Left hindlimb (tissue), 1 donor: ENCODE results near the gene OPRL1.

Experiments
- DNase-seq: peaks from one replicate; pipeline ENCODE4 v3.0.0-alpha.2; 2018

Gene OPRL1

DNA sequence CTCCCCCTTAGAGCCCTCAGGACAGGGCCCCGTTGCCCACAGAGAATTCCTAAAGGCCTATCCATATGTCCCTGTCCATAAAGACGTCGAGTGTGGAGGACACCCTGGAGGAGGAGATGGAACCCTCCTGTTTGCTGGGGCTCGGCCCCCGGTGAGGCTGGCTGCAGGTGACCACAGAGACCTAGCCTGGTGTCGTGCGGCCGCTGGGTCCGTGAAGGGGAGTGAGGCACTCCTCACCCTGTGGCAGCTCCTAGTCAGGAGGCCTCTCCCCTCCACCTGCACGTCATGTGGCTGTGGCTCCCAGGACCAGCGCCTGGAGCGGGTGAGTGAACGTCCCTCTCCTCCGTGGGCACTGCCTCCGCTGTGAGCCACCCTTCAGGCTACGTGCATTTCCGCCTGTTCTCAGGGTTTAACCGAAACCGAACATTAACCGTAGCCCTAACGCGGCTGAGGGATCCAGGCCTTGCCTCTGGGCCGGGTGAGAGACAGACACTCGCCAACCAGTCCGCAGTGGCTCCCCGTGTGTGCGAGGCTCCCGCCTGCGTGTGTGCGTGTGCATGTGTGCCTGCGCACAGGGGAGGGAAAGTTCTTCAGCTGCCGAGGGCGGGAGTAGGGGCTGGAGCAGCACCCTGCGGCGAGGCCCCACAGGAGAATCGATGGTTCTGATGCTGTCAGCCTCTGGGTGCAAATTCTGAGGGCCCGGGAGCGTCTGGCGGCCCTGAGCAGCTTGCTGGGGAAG, 22.8 kb upstream of the OPRL1 start:
- DNase-seq: no peak

DNA sequence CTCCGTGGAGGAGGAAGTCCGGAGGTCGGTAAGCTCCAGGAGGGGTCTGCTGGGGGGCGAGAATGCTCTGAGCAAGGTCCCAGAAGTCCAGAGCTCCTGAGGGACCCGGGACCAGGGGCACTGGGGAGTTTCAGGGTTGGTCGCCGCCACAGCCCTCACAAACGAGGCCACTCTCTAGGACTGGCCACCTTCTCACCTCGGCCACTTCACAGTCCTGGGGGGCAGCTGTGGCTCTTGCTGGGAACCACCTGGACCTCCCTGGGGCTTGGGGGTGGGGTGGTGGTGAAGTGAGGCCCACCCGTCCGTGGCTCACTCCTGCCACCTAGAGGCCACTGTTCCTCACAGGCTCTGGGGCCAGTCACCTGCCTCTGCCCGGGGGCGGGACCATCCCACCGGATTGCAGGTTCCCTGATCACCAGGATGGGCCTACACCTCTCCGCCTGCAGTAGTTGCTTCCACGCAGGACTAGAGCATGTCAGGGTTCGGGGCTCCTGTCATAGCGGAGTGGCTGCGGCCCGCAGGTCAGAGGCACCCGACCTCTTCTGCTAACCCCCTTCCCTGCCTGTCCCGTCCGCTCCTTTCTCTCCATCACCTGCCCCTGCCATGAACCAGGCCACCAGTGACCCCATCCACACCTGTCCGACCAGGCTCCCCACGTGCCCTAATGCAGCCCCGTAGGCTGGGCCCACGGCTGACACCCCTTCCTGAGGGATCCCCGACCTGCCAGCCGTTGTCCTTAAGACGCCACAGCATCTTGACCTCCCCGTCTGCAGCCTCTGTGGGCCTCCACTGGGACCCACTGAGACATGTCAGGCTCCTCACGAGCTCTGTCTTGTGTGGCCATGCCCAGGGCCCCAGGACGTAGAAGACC, 22.0 kb upstream of the OPRL1 start:
- peak; percentile 77 for DNase-seq

DNA sequence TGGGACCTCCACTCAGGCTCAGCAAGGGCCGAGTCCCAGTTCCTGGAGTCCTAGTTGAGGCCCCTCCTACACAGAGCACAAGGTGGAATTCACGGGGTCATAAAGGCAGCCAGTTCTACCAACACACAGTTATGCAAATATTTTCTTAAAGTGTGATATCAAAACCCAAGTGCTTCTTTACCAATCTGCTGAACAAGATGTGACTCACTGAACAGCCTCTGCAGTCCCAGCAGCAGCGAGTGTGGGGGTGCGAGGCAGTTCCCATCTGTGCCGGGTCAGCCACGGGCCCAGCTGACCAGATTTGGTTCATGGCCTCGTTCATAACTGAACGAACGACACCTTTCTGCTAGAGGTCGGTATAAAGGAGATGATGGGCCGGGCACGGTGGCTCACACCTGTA, 21.3 kb upstream of the OPRL1 start:
- DNase-seq: no peak

GRCh38 chr20:64062276-64062595, 17.6 kb upstream of the OPRL1 start:
- DNase-seq: no peak

GRCh38 chr20:64062596-64063388, 17.1 kb upstream of the OPRL1 start, which contains the start of gene TCEA2:
Gene TCEA2, plus strand, starts transcription at chr20:64063198. Its CDS starts 115 bp downstream, at chr20:64063313.
- DNase-seq: peak; percentile 97

- DNase-seq: no peak
These were observed 16.3 kb upstream of the OPRL1 start for GRCh38 chr20:64063389-64064144.

- no peak for DNase-seq
These were observed 15.7 kb upstream of the OPRL1 start for GRCh38 chr20:64064145-64064698.

- no peak for DNase-seq
These were observed 14.6 kb upstream of the OPRL1 start for GRCh38 chr20:64065062-64065973.

DNA sequence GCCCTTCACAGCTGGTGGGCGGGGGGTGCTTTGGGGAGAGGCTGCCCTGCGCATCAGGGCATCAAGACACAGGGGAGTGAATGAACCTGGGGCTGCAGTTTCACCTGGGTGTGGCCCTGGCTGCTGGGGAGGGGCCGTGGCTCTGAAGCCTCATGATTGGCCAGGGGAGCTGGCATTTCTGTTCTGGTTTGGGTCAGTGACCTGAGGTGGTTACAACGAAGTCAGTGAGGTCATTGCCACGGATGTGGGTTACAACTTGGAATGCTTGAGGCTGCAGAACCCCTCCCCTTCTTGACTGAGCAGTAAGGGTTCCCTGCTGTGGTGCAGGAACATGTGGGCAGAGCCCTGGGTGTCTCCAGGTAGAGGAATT, 13.9 kb upstream of the OPRL1 start:
- DNase-seq: no peak

GRCh38 chr20:64067005-64067632, 12.8 kb upstream of the OPRL1 start:
- no peak for DNase-seq

DNA sequence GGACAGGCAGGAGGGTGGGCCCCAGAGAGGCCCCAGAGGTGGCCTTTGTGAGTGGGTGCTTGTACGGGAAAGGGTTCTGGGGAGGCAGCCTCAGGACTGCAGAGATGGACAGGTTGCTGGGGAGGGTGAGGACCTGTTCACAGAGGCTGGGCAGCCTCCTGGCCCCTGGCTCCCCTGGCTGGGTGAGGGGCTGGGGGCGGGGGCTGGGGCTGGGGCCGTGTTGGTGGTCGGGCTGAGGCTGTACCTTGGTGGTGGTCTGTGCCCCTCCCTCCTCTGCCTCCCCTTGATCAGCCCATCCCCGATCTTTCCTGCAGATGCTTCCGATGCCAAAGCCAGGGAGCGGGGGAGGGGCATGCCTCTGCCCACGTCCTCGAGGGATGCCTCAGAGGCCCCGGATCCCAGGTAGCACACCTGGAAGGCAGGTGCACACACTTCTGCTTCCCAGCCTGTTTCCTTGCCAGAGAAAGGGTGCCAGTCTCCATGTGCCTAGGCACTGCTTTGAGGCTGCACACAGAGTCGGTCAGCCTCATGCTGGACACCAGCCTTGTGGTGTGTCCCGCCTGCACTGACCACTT, 12.1 kb upstream of the OPRL1 start:
- peak; percentile 35 for DNase-seq

DNA sequence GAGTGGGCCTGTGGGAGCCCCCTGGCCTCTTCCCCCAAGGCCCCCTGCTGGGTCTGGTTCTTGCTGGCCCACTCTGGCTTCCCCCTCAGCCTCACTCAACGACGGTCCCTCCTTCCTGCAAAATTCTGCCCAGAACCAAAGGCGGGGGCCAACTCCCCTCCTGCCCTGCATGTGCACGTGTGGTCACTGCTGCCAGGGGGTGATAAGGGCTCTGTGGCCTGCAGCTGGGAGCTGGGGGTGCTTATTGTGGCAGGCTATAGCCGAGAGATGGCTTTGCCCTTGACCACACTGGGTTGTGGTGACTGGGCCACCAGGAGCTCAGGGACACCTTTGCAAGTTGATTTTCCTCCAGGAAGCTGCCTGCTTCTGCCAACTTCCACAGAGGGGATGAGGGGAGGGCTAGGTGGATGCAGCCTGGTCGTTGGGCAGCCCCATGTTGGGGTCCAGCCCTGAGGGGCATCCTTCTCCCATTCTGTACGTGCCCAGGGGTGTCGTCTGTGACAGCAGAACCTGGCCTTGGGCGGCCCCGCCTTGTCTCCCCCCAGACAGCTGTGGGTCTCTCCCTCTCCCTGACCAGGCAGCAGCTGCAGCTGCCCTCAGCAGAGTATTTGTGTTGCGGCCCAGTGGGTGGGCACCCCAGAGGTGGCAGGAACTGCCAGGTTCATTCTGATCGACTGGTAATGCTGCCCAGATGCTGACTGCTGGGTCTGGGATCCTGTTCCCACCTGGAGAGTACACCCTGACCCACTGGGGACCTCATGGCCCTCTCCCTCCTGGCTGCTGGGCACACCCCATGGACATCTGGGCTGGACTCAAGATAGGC, 11.3 kb upstream of the OPRL1 start:
- DNase-seq: peak; percentile 38

- no peak for DNase-seq
These were observed 10.7 kb upstream of the OPRL1 start for GRCh38 chr20:64069209-64069613.

- DNase-seq: peak; percentile 67
These were observed 10.2 kb upstream of the OPRL1 start for GRCh38 chr20:64069614-64070243.

- DNase-seq: no peak
These were observed 9.5 kb upstream of the OPRL1 start for GRCh38 chr20:64070244-64070993.

DNA sequence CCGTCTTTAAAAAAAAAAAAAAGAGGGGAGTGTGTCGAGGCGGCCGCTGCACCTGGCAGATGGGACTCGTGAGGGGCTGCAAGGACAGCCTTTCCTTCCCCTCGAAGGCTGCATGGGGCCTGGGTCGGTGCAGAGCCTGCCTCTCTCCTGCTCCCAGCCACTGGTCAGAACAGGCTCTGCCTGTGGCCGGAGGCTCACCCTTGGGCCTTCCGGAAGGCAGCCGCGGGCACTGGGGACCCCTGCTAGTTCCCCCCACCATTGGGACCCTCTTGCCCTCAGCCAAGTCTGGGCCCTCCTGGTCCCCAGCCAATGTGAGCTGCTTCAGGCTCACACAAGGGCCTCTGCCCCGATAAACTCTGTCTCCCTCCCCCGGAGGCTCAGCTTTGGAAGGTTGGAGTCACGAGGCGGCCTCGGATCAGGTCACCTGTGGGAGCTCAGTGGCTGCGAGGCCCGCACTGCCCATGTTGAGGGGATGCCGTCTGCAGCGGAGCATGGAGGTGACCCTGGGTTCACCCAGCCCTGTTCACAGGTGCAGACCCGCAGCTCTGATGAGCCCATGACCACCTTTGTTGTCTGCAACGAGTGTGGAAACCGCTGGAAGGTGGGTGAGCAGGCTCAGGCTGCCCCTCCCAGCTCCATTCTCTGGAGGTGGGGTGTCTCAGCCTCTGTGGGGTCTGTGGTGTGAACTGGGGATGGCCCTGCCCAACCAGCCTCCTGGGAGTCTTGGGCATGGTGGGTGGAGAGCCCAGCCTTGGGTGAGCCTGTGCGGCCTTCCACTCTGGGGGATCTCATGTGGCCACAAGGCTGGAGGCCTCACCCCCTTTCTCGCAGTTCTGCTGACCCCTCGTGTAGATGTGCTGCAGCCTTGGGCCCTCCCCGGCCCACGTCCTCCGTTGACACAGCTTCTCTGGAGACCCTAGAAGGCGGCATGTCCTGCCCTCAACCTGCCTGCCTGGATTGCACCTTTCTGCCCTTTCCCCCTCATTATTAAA, 8.2 kb upstream of the OPRL1 start:
- DNase-seq: no peak
